GM19452 (cell line): ENCODE measurements around the gene SPP1.

Experiments
- ATAC-seq: cut with Tn5 transposase; IDR thresholded peaks from one replicate; pipeline ENCODE4 v1.9.1; 2021; ENCODE audit not compliant: unreplicated experiment

The SPP1 gene

DNA sequence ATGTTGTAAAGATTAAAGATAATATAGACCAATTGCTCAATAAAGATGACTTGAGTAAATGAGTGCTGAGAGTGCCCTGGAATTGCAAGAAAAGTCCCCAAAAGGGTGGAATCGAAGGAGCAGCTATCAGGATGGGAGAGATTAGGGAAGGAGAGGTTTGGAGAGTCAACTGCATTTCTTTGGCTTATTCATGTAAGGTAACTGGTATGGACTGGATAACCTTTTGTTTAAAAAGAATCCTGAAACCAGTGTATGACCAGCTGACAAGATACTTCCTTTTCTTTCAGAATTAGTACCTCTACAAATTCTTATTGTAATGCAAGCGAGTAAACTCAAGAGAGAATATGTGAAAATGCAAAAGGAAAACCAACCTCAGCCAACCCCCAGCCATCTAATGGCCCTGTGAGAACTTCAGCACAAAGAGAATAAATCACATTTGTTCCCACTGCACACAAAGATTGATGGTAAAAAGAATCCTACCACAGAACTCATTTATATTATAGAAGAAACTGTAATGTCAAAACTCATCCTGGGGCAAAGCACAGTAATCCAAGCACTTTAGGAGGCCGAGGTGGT, 24.5 kb upstream of the SPP1 start:
- ATAC-seq: no peak

DNA sequence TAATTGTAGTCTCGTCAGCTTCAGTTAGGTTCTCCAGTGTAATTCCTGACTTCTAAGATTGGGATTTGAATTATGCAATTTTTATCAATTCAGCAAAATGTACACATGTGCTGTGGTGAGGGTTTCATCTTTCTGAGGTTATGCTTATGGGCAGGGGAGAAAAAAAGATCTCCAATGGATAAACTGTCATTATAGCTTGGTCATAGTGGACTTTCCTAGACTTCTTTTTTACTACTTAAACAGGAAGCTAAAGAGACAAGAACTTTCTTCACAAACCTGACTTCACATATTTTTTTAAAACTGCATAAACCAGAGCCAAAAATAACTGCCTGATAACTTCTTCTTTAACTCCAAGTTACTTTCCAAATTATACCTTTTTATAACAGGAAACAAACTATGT, 21.7 kb upstream of the SPP1 start:
- no peak for ATAC-seq

DNA sequence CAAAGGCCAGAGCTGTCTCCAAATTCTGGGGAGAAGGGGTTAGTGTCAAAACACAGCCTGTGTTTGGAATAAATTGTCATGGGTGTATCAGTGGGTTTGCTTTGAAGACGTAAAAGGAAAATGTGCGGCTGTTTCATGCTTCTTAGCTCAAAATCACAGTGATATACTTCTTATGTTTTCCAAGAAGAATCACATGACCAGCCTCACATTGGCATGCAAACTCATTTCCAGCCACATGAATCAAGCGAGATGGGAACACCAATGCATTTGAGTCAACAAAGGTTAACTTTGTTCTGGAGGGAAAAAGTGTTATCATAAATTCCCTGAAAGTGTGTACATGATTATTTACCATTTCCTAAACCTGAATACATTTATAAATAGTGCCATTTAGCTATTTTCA, 19.0 kb upstream of the SPP1 start:
- ATAC-seq: no peak

DNA sequence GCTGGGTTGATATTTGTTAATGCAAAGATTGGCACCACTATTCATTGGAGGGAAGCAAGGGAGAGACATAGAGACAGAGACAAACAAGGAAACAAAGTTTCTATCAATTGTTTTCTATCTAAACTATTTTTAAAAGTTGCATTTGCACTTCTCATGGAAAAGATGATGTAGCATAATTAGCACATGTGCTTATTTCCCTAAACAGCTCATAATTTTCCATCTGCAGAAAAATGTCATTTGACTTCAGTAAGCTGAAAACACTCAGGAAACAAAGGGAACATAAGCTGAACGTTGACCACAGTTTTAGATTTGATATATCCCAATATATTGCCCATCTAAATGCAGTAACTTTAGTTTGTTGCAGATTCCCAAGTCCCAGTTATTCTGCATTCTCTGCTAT, 18.5 kb upstream of the SPP1 start:
- no peak for ATAC-seq

- no peak for ATAC-seq
Measured at GRCh38 chr4:87961993-87962392, 13.5 kb upstream of the SPP1 start.

GRCh38 chr4:87962398-87963146, 12.9 kb upstream of the SPP1 start:
- ATAC-seq: no peak

DNA sequence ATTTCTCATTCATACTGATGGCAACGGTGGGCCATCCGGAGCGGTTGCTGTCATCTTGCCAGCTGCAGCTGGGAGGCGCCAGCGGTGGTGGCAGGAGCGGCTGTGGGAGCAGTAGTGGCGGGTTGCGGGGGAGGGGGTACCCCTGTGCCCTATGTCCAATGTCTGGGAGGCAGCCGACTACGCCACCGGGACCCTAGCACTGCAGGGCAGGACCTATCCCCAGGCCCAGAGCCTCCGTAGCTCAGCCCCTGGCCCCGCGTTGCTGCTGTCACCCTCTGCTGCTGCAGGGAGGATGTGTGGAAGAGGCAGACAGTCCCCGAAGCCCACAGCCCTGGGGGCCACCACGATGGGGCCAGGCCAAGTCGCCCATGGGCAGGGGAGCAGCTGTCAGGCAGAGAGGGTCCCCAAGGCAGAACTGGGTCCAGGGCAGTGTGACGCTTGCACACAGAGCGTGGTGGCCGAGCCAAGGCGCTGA, 10.0 kb upstream of the SPP1 start:
- no peak for ATAC-seq

- ATAC-seq: no peak
Measured at GRCh38 chr4:87966095-87966496, 9.4 kb upstream of the SPP1 start.

DNA sequence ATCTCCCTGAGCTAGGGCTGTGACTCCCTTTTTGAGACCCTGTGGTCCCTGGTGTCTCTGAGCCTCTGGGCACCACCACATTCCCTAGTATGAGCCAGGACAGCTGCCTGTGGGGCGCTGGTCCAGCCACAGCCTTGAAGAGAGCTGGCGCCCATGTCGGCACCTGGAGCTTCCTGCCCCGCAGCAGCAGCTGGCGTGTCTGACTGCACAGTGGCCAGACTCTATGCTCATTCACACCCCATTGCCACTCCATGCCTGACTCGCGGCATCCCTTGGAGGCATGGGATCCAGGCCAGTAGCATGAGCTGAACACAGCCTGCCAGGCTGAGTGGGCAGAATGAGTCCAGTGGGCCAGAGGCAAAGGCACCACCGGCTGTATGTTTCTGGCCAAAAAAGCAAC, 8.3 kb upstream of the SPP1 start:
- ATAC-seq: no peak

DNA sequence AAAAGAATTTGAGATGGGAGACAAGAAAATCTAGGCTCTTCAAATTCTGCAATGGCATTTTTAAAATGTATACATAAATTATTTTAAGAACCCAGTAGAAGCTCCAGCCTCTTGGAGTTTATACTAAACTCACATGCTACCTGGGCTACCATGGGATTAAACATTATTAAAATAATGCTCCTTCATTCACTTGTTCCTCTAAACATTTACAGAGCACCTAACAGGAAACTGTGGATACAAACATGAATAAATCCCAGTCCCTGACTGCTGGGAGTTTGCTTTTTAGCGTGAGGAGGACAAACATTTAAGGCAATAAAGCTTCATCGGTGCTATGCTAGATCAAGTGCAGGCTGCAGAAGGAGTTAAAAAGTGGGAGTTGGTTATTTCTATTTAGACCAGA, 5.4 kb upstream of the SPP1 start:
- ATAC-seq: no peak

DNA sequence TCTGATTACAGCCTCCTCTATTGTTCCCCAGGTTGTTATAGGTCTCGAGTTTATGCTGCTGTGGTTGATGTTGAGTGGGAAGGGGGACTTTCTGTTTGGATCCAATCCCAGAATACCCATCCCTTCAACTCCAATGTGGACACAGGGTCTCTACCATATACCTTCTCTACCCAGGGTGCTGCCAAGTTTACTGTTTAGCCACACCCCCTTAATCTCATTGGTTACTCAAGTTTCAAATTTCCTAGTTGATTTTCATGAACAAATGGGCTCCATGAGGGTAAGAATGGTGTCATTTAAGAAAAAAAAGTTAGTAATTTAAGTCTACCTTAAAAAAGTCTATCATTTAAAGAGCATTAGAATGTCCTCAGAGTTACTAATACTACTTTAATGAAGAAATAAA, 3.6 kb upstream of the SPP1 start:
- no peak for ATAC-seq

GRCh38 chr4:87973283-87974169, 2.0 kb upstream of the SPP1 start:
- ATAC-seq: peak; percentile 63

DNA sequence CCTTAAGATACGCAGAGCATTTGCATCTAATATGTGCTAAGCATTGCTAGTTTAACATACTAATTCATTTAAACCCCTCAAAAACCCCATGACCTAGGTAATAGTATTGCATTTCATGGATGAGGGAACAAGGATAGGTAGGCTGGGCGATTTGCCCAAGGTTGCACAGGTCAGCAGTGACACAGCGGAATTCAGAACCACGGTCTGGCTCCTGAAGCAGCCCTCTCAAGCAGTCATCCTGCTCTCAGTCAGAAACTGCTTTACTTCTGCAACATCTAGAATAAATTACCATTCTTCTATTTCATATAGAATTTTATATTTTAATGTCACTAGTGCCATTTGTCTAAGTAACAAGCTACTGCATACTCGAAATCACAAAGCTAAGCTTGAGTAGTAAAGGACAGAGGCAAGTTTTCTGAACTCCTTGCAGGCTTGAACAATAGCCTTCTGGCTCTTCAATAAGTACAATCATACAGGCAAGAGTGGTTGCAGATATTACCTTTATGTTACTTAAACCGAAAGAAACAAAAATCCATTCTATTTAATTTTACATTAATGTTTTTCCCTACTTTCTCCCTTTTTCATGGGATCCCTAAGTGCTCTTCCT, 555 bp upstream of the SPP1 start:
- peak; percentile 39 for ATAC-seq

GRCh38 chr4:87977521-87978278, 2.2 kb downstream of the SPP1 start:
- ATAC-seq: no peak

DNA sequence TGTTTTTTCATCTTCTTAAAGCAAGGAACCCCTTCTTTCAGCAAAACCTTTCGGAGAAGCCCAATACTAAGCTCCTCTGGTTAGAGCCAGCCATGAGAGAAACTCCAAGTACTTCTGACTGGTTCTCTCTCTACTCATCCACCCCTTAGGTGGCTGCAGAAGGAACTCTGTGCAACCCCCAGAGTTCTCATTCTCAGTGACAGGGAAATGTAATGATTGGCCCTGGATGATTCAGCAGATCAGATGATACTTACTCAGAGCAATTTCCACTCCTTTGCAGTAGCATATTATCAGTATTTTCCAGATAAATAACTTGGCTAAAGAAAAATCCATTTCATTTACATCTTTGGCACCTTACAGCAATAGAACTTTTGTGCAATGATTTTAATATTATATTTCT, 3.2 kb downstream of the SPP1 start:
- ATAC-seq: no peak

DNA sequence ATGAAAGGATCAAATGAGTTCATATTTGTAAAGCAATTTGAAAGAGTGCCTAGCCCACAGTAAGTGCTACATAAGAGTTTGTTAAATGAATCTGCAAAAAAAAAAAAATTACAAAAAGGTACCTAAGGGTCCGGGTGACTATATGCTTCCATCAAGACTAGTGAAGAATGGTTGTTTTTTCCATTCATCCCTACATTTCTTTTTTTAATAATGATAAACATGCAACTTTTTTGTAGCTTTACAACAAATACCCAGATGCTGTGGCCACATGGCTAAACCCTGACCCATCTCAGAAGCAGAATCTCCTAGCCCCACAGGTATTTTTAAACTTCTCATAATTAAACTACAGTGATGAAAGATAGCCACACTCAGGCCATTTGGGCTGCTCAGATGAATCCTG, 4.3 kb downstream of the SPP1 start:
- no peak for ATAC-seq

DNA sequence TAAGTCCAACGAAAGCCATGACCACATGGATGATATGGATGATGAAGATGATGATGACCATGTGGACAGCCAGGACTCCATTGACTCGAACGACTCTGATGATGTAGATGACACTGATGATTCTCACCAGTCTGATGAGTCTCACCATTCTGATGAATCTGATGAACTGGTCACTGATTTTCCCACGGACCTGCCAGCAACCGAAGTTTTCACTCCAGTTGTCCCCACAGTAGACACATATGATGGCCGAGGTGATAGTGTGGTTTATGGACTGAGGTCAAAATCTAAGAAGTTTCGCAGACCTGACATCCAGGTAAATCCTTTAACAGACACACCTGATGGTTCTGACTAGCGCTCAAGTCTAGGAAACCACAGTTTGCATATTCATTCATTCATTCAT, 6.0 kb downstream of the SPP1 start:
- no peak for ATAC-seq

DNA sequence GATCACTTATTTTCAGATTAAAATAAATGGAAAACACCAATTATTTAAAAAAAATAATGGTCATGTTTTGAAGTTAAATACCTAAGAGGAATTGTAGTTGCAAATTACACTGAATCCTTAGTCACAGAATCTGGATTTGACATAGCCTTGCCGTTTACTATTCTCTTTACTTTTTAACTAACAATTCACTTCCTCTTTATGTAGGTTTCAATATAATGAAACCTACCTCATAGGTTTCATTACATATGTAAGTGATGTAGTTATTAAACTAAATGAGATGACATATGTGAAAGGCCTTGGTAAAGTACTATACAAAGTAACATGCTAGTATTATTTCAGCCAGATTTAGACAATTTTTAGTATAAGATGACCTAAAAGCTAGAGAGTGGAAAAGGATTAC, 6.5 kb downstream of the SPP1 start:
- no peak for ATAC-seq

DNA sequence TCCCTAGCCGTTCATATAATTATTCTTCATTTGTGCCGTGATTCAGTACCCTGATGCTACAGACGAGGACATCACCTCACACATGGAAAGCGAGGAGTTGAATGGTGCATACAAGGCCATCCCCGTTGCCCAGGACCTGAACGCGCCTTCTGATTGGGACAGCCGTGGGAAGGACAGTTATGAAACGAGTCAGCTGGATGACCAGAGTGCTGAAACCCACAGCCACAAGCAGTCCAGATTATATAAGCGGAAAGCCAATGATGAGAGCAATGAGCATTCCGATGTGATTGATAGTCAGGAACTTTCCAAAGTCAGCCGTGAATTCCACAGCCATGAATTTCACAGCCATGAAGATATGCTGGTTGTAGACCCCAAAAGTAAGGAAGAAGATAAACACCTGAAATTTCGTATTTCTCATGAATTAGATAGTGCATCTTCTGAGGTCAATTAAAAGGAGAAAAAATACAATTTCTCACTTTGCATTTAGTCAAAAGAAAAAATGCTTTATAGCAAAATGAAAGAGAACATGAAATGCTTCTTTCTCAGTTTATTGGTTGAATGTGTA, 7.0 kb downstream of the SPP1 start:
- ATAC-seq: no peak

DNA sequence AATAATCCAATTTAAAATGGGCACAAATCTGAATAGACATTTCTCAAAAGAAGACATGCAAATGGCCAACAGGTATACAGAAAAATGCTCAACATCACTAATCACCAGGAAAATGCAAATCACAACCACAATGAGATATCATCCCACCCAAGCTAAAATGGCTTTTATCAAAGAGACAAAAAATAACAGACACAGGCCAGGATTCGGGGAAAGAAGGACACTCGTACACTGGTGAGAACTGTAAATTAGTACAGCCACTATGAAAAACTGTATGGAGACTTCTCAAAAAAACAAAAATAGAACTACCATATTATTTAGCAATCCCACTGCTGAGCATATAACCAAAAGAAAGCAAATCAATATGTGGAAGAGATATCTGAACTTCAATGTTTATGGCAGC, 8.5 kb downstream of the SPP1 start:
- ATAC-seq: no peak
